NCI-H460 (cell line): ENCODE data around the gene MAPK14. TPM values are rescaled to one million over a fixed set of nuclear protein-coding genes. Genes with fewer than 3 reads are reported as not detected.
A peak's percentile ranks its signal among the peaks of the same experiment; 100 is the strongest.
"Not testable (repeated sequence)": the region's sequence is repeated elsewhere in the genome, so short reads cannot be mapped to it uniquely, and the experiment has no call there.

Experiments used
- DNase-seq: peaks from one replicate; pipeline ENCODE4 v3.0.0-alpha.2; 2016; ENCODE audit warnings: low read depth; ENCODE audit errors: extremely low read depth
- total RNA-seq: library from RNA; depleted of rRNA; stranded (reverse); fragments of >200 nt; shearing (Covaris generic); gene quantifications from 2 replicates; pipeline ENCODE4 v1.2.3, GENCODE V29; 2014

MAPK14 gene
- total RNA-seq, 1 experiment from 2014 or later = 28.4 TPM

- no peak for DNase-seq
Observed at GRCh38 chr6:36120018-36120417, 92.4 kb downstream of the MAPK14 start.

- DNase-seq = no peak
Observed at GRCh38 chr6:36120539-36120938, 92.9 kb downstream of the MAPK14 start.

GRCh38 chr6:36120979-36121786 lies 93.6 kb downstream of the MAPK14 start:
- no peak for DNase-seq

GRCh38 chr6:36121787-36122494 lies 94.3 kb downstream of the MAPK14 start:
- DNase-seq = no peak

- no peak for DNase-seq
Observed at GRCh38 chr6:36122495-36123269, 95.1 kb downstream of the MAPK14 start.

GRCh38 chr6:36123270-36124139 lies 95.9 kb downstream of the MAPK14 start:
- peak; percentile 75 for DNase-seq

GRCh38 chr6:36124346-36124745 lies 96.7 kb downstream of the MAPK14 start:
- DNase-seq = not testable (repeated sequence)

- no peak for DNase-seq
Observed at GRCh38 chr6:36124881-36125280, 97.3 kb downstream of the MAPK14 start.

GRCh38 chr6:36125575-36125974 lies 98.0 kb downstream of the MAPK14 start:
- no peak for DNase-seq

GRCh38 chr6:36126121-36126520 lies 98.5 kb downstream of the MAPK14 start:
- DNase-seq = no peak

- DNase-seq = no peak
Observed at GRCh38 chr6:36126553-36127458, 99.2 kb downstream of the MAPK14 start.

- DNase-seq = no peak
Observed at GRCh38 chr6:36127462-36128016, 99.9 kb downstream of the MAPK14 start.

GRCh38 chr6:36128073-36128472 lies 100.5 kb downstream of the MAPK14 start:
- no peak for DNase-seq

GRCh38 chr6:36128793-36129192 lies 101.2 kb downstream of the MAPK14 start:
- no peak for DNase-seq

- DNase-seq = not testable (repeated sequence)
Observed at GRCh38 chr6:36129334-36129733, 101.7 kb downstream of the MAPK14 start.

GRCh38 chr6:36129941-36130666 lies 102.5 kb downstream of the MAPK14 start, which contains the start of gene MAPK13:
Gene MAPK13, plus strand, starts transcription at chr6:36130513. Its CDS starts 70 bp downstream, at chr6:36130583.
- DNase-seq = no peak

GRCh38 chr6:36130667-36131510 lies 103.3 kb downstream of the MAPK14 start:
- DNase-seq = no peak
